Kidney (tissue), 14 donors: ENCODE measurements around the gene ANKS1B. TPM values are rescaled to one million over a fixed set of nuclear protein-coding genes. Genes with fewer than 3 reads are reported as not detected.

Source experiments
- DNase-seq, 5 donors: peaks; one replicate each; pipeline ENCODE4 v3.0.0-alpha.2; 2013 to 2020
- FAIRE-seq: peaks from 2 replicates; lab custom pipeline; 2012; peaks lifted over from hg19 to GRCh38; lab: Jason Lieb, UNC
- H3K27ac ChIP-seq, 2 donors: one replicate each; pipeline ENCODE4 v1.7.0; 2013; ENCODE audit warnings: low read depth in 2 of 2, low read length in 2 of 2, inconsistent platforms in 1 of 2
- H3K27me3 ChIP-seq: one replicate; pipeline ENCODE4 v1.7.1; 2013; ENCODE audit warnings: low read length, inconsistent platforms; ENCODE audit not compliant: control insufficient read depth, insufficient read depth
- H3K36me3 ChIP-seq, 3 donors: one replicate each; pipeline versions ENCODE4 v1.7.0 to v1.7.1; 2013; ENCODE audit warnings: low read length in 3 of 3, control low read depth in 1 of 3, inconsistent platforms in 1 of 3; ENCODE audit not compliant: insufficient read depth in 3 of 3, control insufficient read depth in 2 of 3
- H3K4me1 ChIP-seq, 3 donors: one replicate each; pipeline versions ENCODE4 v1.7.0 to v1.7.1; 2013; ENCODE audit warnings: low read length in 3 of 3, inconsistent platforms in 1 of 3, low read depth in 1 of 3; ENCODE audit not compliant: control insufficient read depth in 2 of 3, insufficient read depth in 2 of 3
- H3K4me3 ChIP-seq, 3 donors: one replicate each; pipeline versions ENCODE4 v1.7.0 to v1.8.1; 2013; ENCODE audit warnings: low read length in 3 of 3, control low read depth in 1 of 3, inconsistent platforms in 1 of 3
- H3K9ac ChIP-seq, 3 donors: one replicate each; pipeline versions ENCODE4 v1.7.0 to v1.7.1; 2013; ENCODE audit warnings: low read length in 3 of 3, control low read depth in 1 of 3, inconsistent platforms in 1 of 3
- H3K9me3 ChIP-seq, 3 donors: one replicate each; pipeline versions ENCODE4 v1.7.0 to v1.7.1; 2013; ENCODE audit warnings: low read length in 3 of 3, control low read depth in 1 of 3, inconsistent platforms in 1 of 3; ENCODE audit not compliant: control insufficient read depth in 2 of 3, insufficient read depth in 1 of 3
- intact Hi-C: fragments of 100-400 bp; cut with DNase I; formaldehyde crosslinking; loops from one replicate; pipeline ENCODE4 v1.11.1; 2022
- polyA plus RNA-seq: library from polyadenylated mRNA; stranded (reverse); fragments of 350-450 nt; fragmentation: Illumina TruSeq; extraction: RNeasy Lipid Tissue Mini Kit (QIAGEN cat#74804); gene quantifications from one replicate; pipeline ENCODE4 v1.2.3, GENCODE V29; 2014; ENCODE audit warnings: low read depth, low replicate concordance; ENCODE audit not compliant: insufficient read depth
- total RNA-seq: library from RNA; stranded (reverse); fragmentation: NEBNext Ultra II Directional; extraction: Animal tissue kit (Norgen Biotek cat#: 25700); gene quantifications from one replicate; pipeline ENCODE4 v1.2.1, GENCODE V29; 2021
- TF ChIP-seq, protein P1 (sequence below): IDR thresholded peaks from 3 replicates; pipeline ENCODE4 v1.5.1; 2012; ENCODE audit warnings: mild to moderate bottlenecking, moderate library complexity, borderline replicate concordance; ENCODE audit not compliant: insufficient read depth; ENCODE audit errors: extremely low read depth
- donor health status: control.
- donor health status: control.
- donor health status: control.
- donor health status: control.
- donor health status: control.
- donor health status: DM: yes; HTN: yes; CAD: no.
- donor health status: Normal renal cell carcinoma (clear cell type).

Gene ANKS1B
- total and polyA plus RNA-seq, 2 donors from 2014 or later: 1.7 to 5.8 TPM

DNA sequence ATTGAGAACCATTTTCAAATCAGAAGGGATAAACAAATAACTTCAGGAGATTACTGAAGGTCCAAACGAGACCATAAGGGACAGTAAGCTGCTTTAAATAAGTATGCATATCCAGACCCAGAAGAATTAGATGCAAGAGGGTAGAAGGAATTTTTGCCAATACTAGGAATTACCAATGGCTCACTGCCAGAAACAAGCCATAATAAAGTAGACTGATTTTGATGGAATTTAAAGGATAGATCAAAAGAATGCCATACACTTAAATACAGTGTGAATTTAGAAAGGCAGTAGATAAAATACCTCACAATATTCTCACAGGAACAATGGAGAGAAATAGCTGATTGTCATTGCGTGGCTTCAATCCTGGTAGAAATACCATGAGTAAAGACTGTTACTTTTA, 5.3 kb downstream of the ANKS1B start:
- intact Hi-C loops: no loop called here
- no peak for FAIRE-seq
- no peak overlapping the region for H3K9ac ChIP-seq

DNA sequence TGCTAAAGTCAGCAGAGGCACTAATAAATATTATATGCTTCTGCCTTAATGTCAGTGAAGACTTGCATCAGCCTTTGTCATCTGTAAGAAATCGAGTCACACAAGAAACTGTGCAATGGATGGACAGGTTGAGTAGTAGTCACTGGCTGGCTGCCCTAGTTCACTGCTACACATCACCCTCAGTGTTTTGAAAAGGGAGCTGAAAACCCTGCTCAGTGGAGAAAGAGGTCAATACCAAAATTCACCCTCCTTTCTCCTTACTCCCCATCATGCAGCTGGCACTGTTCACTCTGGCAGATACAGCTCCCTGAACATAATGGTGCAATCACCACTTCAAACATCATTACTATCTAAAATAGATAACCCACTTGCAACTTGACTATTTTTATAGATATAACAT, 6.6 kb downstream of the ANKS1B start:
- Histone ChIP-seq H3K4me3 (no peak overlapping the region), H3K9ac (no peak overlapping the region), H3K27me3 (no peaks in the 10 kb centered on the region), H3K4me1 (no peaks in the 10 kb centered on the region), H3K36me3 (no peaks in the 10 kb centered on the region), H3K9me3 (peaks cover 0 to 2% (median 0%) of the 10 kb centered on the region in 3 donors), H3K27ac (no peak overlapping the region)
- FAIRE-seq (no peak), DNase-seq (no peak)
- intact Hi-C loops: no loop called here
- TF ChIP-seq, protein P1, sequence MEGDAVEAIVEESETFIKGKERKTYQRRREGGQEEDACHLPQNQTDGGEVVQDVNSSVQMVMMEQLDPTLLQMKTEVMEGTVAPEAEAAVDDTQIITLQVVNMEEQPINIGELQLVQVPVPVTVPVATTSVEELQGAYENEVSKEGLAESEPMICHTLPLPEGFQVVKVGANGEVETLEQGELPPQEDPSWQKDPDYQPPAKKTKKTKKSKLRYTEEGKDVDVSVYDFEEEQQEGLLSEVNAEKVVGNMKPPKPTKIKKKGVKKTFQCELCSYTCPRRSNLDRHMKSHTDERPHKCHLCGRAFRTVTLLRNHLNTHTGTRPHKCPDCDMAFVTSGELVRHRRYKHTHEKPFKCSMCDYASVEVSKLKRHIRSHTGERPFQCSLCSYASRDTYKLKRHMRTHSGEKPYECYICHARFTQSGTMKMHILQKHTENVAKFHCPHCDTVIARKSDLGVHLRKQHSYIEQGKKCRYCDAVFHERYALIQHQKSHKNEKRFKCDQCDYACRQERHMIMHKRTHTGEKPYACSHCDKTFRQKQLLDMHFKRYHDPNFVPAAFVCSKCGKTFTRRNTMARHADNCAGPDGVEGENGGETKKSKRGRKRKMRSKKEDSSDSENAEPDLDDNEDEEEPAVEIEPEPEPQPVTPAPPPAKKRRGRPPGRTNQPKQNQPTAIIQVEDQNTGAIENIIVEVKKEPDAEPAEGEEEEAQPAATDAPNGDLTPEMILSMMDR: no peak

More for the DNA sequence above, 5.3 kb downstream of the ANKS1B start:
- H3K4me1 ChIP-seq: peaks cover 0 to 2% (median 0%) of the 10 kb centered on the region in 3 donors
- no peak for DNase-seq
- TF ChIP-seq, protein P1: no peak
- H3K27me3 ChIP-seq: no peaks in the 10 kb centered on the region
- H3K27ac ChIP-seq: no peak overlapping the region
- no peaks in the 10 kb centered on the region for H3K9me3 ChIP-seq
- H3K4me3 ChIP-seq: no peak overlapping the region
- H3K36me3 ChIP-seq: no peaks in the 10 kb centered on the region

DNA sequence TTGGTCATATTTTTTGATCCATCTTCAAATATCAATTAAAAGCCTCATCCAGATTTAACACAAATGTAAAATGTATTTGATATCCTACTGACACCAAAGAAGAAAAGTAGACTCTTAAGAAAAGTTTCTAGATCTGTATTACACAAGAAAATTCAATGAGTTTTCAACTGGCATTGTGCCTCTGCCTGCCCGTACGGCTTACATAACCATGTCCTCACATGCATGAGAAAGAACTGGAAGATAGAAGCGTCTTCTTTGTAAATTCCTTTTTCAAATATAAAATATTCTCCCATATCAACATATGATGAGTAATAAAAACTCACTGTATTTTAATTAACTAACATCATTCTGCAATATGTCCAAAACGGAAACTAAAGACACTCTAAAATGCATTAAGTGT, 7.2 kb downstream of the ANKS1B start:
- FAIRE-seq (no peak), DNase-seq (no peak)
- Histone ChIP-seq H3K4me3 (no peak overlapping the region), H3K4me1 (no peaks in the 10 kb centered on the region), H3K27ac (no peak overlapping the region), H3K9me3 (peaks cover 0 to 2% (median 0%) of the 10 kb centered on the region in 3 donors), H3K9ac (no peak overlapping the region), H3K36me3 (no peaks in the 10 kb centered on the region), H3K27me3 (no peaks in the 10 kb centered on the region)
- intact Hi-C loops: no loop called here
- TF ChIP-seq, protein P1: no peak

DNA sequence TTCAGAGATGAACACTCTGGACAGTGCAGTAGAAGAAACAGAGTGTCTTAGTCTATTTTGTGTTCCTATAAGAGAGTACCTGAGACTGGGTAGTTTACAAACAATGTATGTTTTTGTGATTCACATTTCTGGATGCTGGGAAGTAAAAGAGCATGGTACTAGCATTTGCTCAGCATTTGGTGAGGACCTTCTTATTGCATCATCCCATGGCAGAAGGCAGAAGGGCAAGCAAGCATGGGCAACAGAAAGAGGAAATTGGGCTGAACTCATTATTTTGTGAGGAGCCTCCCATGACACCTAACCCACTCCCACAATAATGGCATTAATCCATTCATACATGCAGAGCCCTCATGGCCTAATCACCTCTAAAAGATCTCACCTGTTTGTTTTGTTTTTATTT, 8.0 kb downstream of the ANKS1B start:
- no peaks in the 10 kb centered on the region for H3K27me3 ChIP-seq
- no peaks in the 10 kb centered on the region for H3K4me1 ChIP-seq
- no peak for FAIRE-seq
- H3K9me3 ChIP-seq: peaks cover 0 to 2% (median 0%) of the 10 kb centered on the region in 3 donors
- no peak overlapping the region for H3K27ac ChIP-seq
- no peak overlapping the region for H3K9ac ChIP-seq
- TF ChIP-seq, protein P1: no peak
- DNase-seq: no peak
- intact Hi-C loops: no loop called here
- no peak overlapping the region for H3K4me3 ChIP-seq
- no peaks in the 10 kb centered on the region for H3K36me3 ChIP-seq
